ENCODE results near the gene TTC3. TPM values are rescaled to one million over a fixed set of nuclear protein-coding genes. Genes with fewer than 3 reads are reported as not detected.

TTC3 gene
- total RNA-seq, 1 donor from 2014 or later = 286 TPM

- H3K27me3 Mint-ChIP-seq (ENCODE audit: low read depth) = no peaks in the 10 kb centered on the region
- DNase-seq (ENCODE audit: low spot score in 2 of 2, unreplicated experiment in 2 of 2) = no peak
- peaks cover 20% of the 10 kb centered on the region for H3K4me1 Mint-ChIP-seq
- TF ChIP-seq CTCF (IDR thresholded peaks at IDR 0.05; ENCODE audit: unreplicated experiment) = no peak
- no peak overlapping the region for H3K27ac Mint-ChIP-seq
- H3K4me3 Mint-ChIP-seq = no peak overlapping the region
- peaks cover 2% of the 10 kb centered on the region for H3K36me3 Mint-ChIP-seq
- peaks cover 8% of the 10 kb centered on the region for H3K9me3 Mint-ChIP-seq
Measured at GRCh38 chr21:37055271-37055855, 17.7 kb upstream of the TTC3 start.

GRCh38 chr21:37057614-37058013 lies 15.4 kb upstream of the TTC3 start:
- H3K36me3 Mint-ChIP-seq = no peaks in the 10 kb centered on the region

GRCh38 chr21:37058261-37058660 lies 14.8 kb upstream of the TTC3 start:
- DNase-seq (ENCODE audit: low spot score in 2 of 2, unreplicated experiment in 2 of 2) = no peak
- H3K9me3 Mint-ChIP-seq = peaks cover 6% of the 10 kb centered on the region
- no peak overlapping the region for H3K4me3 Mint-ChIP-seq
- no peaks in the 10 kb centered on the region for H3K27me3 Mint-ChIP-seq (ENCODE audit: low read depth)
- H3K36me3 Mint-ChIP-seq = no peaks in the 10 kb centered on the region
- H3K27ac Mint-ChIP-seq = no peak overlapping the region
- no peak for TF ChIP-seq CTCF (IDR thresholded peaks at IDR 0.05; ENCODE audit: unreplicated experiment)
- peaks cover 28% of the 10 kb centered on the region for H3K4me1 Mint-ChIP-seq

More at GRCh38 chr21:37057614-37058013, 15.4 kb upstream of the TTC3 start:
- Mint-ChIP-seq H3K4me3 (no peak overlapping the region), H3K27ac (no peak overlapping the region), H3K4me1 (peaks cover 28% of the 10 kb centered on the region), H3K9me3 (peaks cover 6% of the 10 kb centered on the region), H3K27me3 (ENCODE audit: low read depth) (no peaks in the 10 kb centered on the region)
- no peak for TF ChIP-seq CTCF (IDR thresholded peaks at IDR 0.05; ENCODE audit: unreplicated experiment)
- no peak for DNase-seq (ENCODE audit: low spot score in 2 of 2, unreplicated experiment in 2 of 2)

- no peak for DNase-seq (ENCODE audit: low spot score in 2 of 2, unreplicated experiment in 2 of 2)
- H3K9me3 Mint-ChIP-seq = peaks cover 6% of the 10 kb centered on the region
- H3K4me3 Mint-ChIP-seq = no peak overlapping the region
- H3K4me1 Mint-ChIP-seq = peaks cover 33% of the 10 kb centered on the region
- H3K27ac Mint-ChIP-seq = peak overlapping the region; percentile 34
- TF ChIP-seq CTCF (IDR thresholded peaks at IDR 0.05; ENCODE audit: unreplicated experiment) = no peak
- no peaks in the 10 kb centered on the region for H3K27me3 Mint-ChIP-seq (ENCODE audit: low read depth)
- no peaks in the 10 kb centered on the region for H3K36me3 Mint-ChIP-seq
Measured at GRCh38 chr21:37059181-37059580, 13.9 kb upstream of the TTC3 start.

DNA sequence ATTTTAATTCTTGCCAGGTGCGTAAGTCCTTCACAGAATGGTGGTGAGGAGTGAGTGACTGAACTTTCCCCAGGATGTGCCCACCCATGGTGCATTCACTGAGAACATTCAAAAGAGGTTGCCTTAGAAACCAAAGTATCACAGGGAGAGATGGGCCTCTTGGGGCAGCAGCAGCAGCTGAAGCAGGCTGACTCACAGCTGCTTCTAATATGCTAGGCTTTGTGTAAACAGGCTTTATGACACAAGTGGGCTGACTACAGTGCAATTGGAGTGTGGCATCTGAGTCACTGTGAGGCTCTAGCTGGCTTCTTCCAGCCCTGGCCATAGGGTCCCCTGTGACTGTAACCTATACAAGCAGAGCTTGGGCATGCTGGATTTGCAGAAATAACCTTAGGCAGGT lies 12.8 kb upstream of the TTC3 start:
- Mint-ChIP-seq H3K36me3 (no peaks in the 10 kb centered on the region), H3K4me1 (peaks cover 23% of the 10 kb centered on the region), H3K4me3 (no peak overlapping the region), H3K9me3 (peaks cover 6% of the 10 kb centered on the region), H3K27ac (peak overlapping the region; percentile 3), H3K27me3 (ENCODE audit: low read depth) (no peaks in the 10 kb centered on the region)
- no peak for DNase-seq (ENCODE audit: low spot score in 2 of 2, unreplicated experiment in 2 of 2)
- no peak for TF ChIP-seq CTCF (IDR thresholded peaks at IDR 0.05; ENCODE audit: unreplicated experiment)

Measured in mesothelial cell of epicardium (in vitro differentiated cells).